K562 (cell line): ENCODE data around the gene PSMC2. TPM values are rescaled to one million over a fixed set of nuclear protein-coding genes. Genes with fewer than 3 reads are reported as not detected.

Experiments
- ATAC-seq: fragments of 200-7000 bp; cut with Tn5 transposase; 3 replicates; pipeline ENCODE4 v1.9.1; 2020; ENCODE audit warnings: moderate library complexity
- BruUV-seq: library from RNA; stranded (reverse); fragments of 400-500 nt; replicated peaks from 2 replicates; lab custom pipeline; 2021; lab: Mats Ljungman, UMichigan
- CTCF ChIA-PET: fragments of 300-600 bp; formaldehyde crosslinking; extraction: SDS; loops from one replicate; lab custom pipeline; 2021; ENCODE audit warnings: low intra/inter-chr PET ratio; lab: Yijun Ruan, JAX
- POLR2A ChIA-PET: fragments of 300-600, 350-650 bp; sonication (Branson Sonifier 250); formaldehyde crosslinking; extraction: SDS; loops from one replicate; lab custom pipeline; 2021; ENCODE audit warnings: antibody characterized with exemption, inconsistent platforms; lab: Yijun Ruan, JAX
- DNase-seq, 4 experiments: peaks; one replicate each; pipeline versions ENCODE4 v3.0.0 to v3.0.0-alpha.2; 2011 to 2018; ENCODE audit warnings: low spot score in 3 of 4, mixed read lengths in 3 of 4; ENCODE audit errors: extremely low read depth in 1 of 4
- FAIRE-seq: peaks from 2 replicates; lab custom pipeline; 2011; peaks lifted over from hg19 to GRCh38; lab: Jason Lieb, UNC
- H2AFZ ChIP-seq: 2 replicates; pipeline ENCODE4 v1.6.0; 2011; ENCODE audit warnings: low read depth, low read length, control low read depth, inconsistent platforms
- H3K27ac ChIP-seq: fragments of 200-600 bp; 3 replicates; pipeline ENCODE4 v1.8.0; 2011; ENCODE audit warnings: low read depth, mild to moderate bottlenecking, control low read depth, inconsistent platforms, low read length, moderate library complexity, mixed read lengths; ENCODE audit errors: extremely low read depth
- H3K27me3 ChIP-seq, 2 experiments: fragments of 300-600 bp in 1 of 2; 2 replicates in 1 of 2; 3 replicates in 1 of 2; pipeline versions ENCODE4 v1.6.0 to v1.8.0; 2011; ENCODE audit warnings: inconsistent platforms in 2 of 2, low read length in 2 of 2, mild to moderate bottlenecking in 1 of 2, mixed read lengths in 1 of 2, moderate library complexity in 1 of 2; ENCODE audit not compliant: control insufficient read depth in 2 of 2, insufficient read depth in 2 of 2
- H3K36me3 ChIP-seq: fragments of 300-600 bp; 3 replicates; pipeline ENCODE4 v1.8.0; 2011; ENCODE audit warnings: mild to moderate bottlenecking, low read length, inconsistent platforms; ENCODE audit not compliant: control insufficient read depth, insufficient read depth
- H3K4me1 ChIP-seq, 2 experiments: fragments of 200-600 bp in 1 of 2; replicated peaks in 1 of 2; 2 replicates in 1 of 2; 3 replicates in 1 of 2; pipeline versions ENCODE4 v1.5.1 to v1.8.0; 2011; ENCODE audit warnings: inconsistent platforms in 2 of 2, low read length in 2 of 2, mild to moderate bottlenecking in 1 of 2, mixed read lengths in 1 of 2, moderate library complexity in 1 of 2; ENCODE audit not compliant: control insufficient read depth in 2 of 2, insufficient read depth in 2 of 2
- H3K4me2 ChIP-seq: 2 replicates; pipeline ENCODE4 v1.6.1; 2011; ENCODE audit warnings: low read length, control low read depth, inconsistent platforms, mixed read lengths; ENCODE audit not compliant: insufficient read depth
- H3K4me3 ChIP-seq: fragments of 200-600 bp; sonication (generic), shearing (Covaris generic); 2 replicates; pipeline ENCODE4 v1.5.1; 2016; ENCODE audit warnings: control low read depth, inconsistent platforms
- H3K79me2 ChIP-seq: fragments of 200-600 bp; 3 replicates; pipeline ENCODE4 v1.8.0; 2011; ENCODE audit warnings: low read length, inconsistent platforms; ENCODE audit not compliant: control insufficient read depth, insufficient read depth
- H3K9ac ChIP-seq, 2 experiments: 2 replicates each; pipeline versions ENCODE4 v1.6.0 to v1.6.1; 2011; ENCODE audit warnings: low read depth in 2 of 2, low read length in 2 of 2, control low read depth in 1 of 2, inconsistent platforms in 1 of 2, mild to moderate bottlenecking in 1 of 2, mixed read lengths in 1 of 2; ENCODE audit not compliant: insufficient read depth in 1 of 2
- H3K9me1 ChIP-seq: one replicate; pipeline ENCODE4 v1.6.0; 2011; ENCODE audit warnings: inconsistent platforms, mild to moderate bottlenecking, low read length, moderate library complexity; ENCODE audit not compliant: control insufficient read depth, insufficient read depth
- H3K9me3 ChIP-seq: replicated peaks from 2 replicates; pipeline ENCODE4 v1.5.1; 2011; ENCODE audit warnings: low read depth, low read length, inconsistent platforms; ENCODE audit not compliant: control insufficient read depth, insufficient read depth
- H4K20me1 ChIP-seq: replicated peaks from 2 replicates; pipeline ENCODE4 v1.6.1; 2011; ENCODE audit warnings: low read length, inconsistent platforms, mixed read lengths; ENCODE audit not compliant: control insufficient read depth, insufficient read depth
- AFF1 ChIP-seq, 2 experiments: fragments of 450-650 bp; IDR thresholded peaks; 2 replicates each; pipeline ENCODE4 v1.6.1; 2018; ENCODE audit warnings: mild to moderate bottlenecking in 2 of 2, low read depth in 1 of 2; ENCODE audit not compliant: partially characterized antibody in 2 of 2
- MAFG ChIP-seq: fragments of 450-650 bp; conservative IDR thresholded peaks from 2 replicates; pipeline ENCODE4 v1.6.1; 2016; ENCODE audit warnings: missing genetic modification characterization, missing compliant biosample characterization
- MNT ChIP-seq, 2 experiments: fragments of 450-650 bp; conservative IDR thresholded peaks; 2 replicates each; pipeline ENCODE4 v1.6.1; 2017; ENCODE audit warnings: mild to moderate bottlenecking in 2 of 2, moderate library complexity in 2 of 2
- NCOA1 ChIP-seq: fragments of 450-650 bp; IDR thresholded peaks from 2 replicates; pipeline ENCODE4 v1.6.1; 2016; ENCODE audit warnings: low read depth
- SMAD3 ChIP-seq: fragments of 450-650 bp; formaldehyde crosslinking; conservative IDR thresholded peaks from 2 replicates; pipeline ENCODE4 v1.4.0; 2020; ENCODE audit warnings: mild to moderate bottlenecking
- ZBTB11 ChIP-seq, 3 experiments: fragments of 200-800 bp in 1 of 3; fragments of 250-450 bp in 1 of 3; fragments of 450-650 bp in 1 of 3; sonication (Bioruptor Pico) in 1 of 3; sonication (Bioruptor generic) in 1 of 3; formaldehyde crosslinking in 1 of 3; IDR thresholded peaks; 2 replicates each; pipeline versions ENCODE4 v1.6.1 to v1.8.0; 2016 to 2022; ENCODE audit warnings: mild to moderate bottlenecking in 2 of 3, missing genetic modification characterization in 2 of 3, missing compliant biosample characterization in 1 of 3, moderate library complexity in 1 of 3
- ZNF316 ChIP-seq: fragments of 450-650 bp; IDR thresholded peaks from 2 replicates; pipeline ENCODE4 v1.6.1; 2016
- ZNF395 ChIP-seq: fragments of 200-800 bp; sonication (Bioruptor generic); IDR thresholded peaks from 2 replicates; pipeline ENCODE4 v1.6.1; 2017; ENCODE audit warnings: missing genetic modification characterization, missing compliant biosample characterization
- WGBS: fragments of 100-300 bp; shearing (Covaris generic); methylation state at CpG from one replicate; pipeline ENCODE4 v1.1.6; 2016; ENCODE audit warnings: low coverage, mixed read lengths; ENCODE audit not compliant: insufficient coverage; ENCODE audit errors: missing lambda C conversion rate; 5-methylcytosine and 5-hydroxymethylcytosine counted together
- in situ Hi-C: fragments of 300-500 bp; cut with MboI; formaldehyde crosslinking; loops from 4 replicates; pipeline ENCODE4 v1.15.0; 2018; ENCODE audit warnings: inconsistent platforms, mixed read lengths
- intact Hi-C: fragments of 100-400 bp; cut with micrococcal nuclease; formaldehyde crosslinking; loops from 2 replicates; pipeline ENCODE4 v1.14.2; 2022
- polyA plus RNA-seq, 8 experiments: library from polyadenylated mRNA; depleted of rRNA in 4 of 8; stranded (reverse) in 5 of 8; unstranded in 3 of 8; fragments of >200 nt; fragmentation: Nextera tagmentation in 2 of 8; fragmentation: Illumina TruSeq in 1 of 8; extraction: Ambion mirVana in 2 of 8; extraction: Trizol in 1 of 8; gene quantifications; 2 replicates each; pipeline versions ENCODE4 v1.2.1 to v1.2.3, GENCODE V29; 2011 to 2014; ENCODE audit warnings: inconsistent platforms in 1 of 8, missing spikeins in 1 of 8
- total RNA-seq, 7 experiments: library from RNA; depleted of rRNA in 6 of 7; stranded (reverse); fragments of >200 nt in 6 of 7; fragmentation: Illumina TruSeq in 2 of 7; extraction: Trizol in 2 of 7; gene quantifications; 2 replicates each; pipeline versions ENCODE4 v1.2.1 to v1.2.3, GENCODE V29; 2011 to 2021; ENCODE audit warnings: low replicate concordance in 1 of 7

The PSMC2 gene
- total and polyA plus RNA-seq, 9 of the 15 experiments (the other 6 are each of a cell fraction or from before 2014, with no cell fraction given), result 316 to 1,105 (median 511) TPM

GRCh38 chr7:103343758-103344452 is 3.5 kb upstream of the PSMC2 start:
- Histone ChIP-seq H3K27me3 (no peaks in the 10 kb centered on the region), H3K4me2 (peak overlapping the region; percentile 92), H3K36me3 (peaks cover 35% of the 10 kb centered on the region), H3K79me2 (peaks cover 85% of the 10 kb centered on the region), H3K27ac (peak overlapping the region; percentile 93), H2AFZ (peak overlapping the region; percentile 93), H3K4me1 (peaks cover 3 to 9% of the 10 kb centered on the region in 2 experiments; a peak in 3 of 5 replicates), H3K9me1 (no peaks in the 10 kb centered on the region), H3K4me3 (peak overlapping the region; percentile 82), H3K9ac (peak overlapping the region; percentile 96 to 97), H4K20me1 (no peaks in the 10 kb centered on the region; the same call in 1 of the 2 replicates), H3K9me3 (no peaks in the 10 kb centered on the region)
- TSS peak; percentile 52 for BruUV-seq
- in situ Hi-C loops, result no loop called here
- peak in 2 of 4 experiments; percentile 55 to 60 for DNase-seq
- intact Hi-C loops, result loop anchor here (2.0 kb wide), 1 partner anchor 63 kb away; no protein-coding TSS in a partner anchor
- POLR2A ChIA-PET, result interaction anchor here (0.7 to 1.6 kb wide), 8 partner anchors 13 to 203 kb away, joined by 3 to 4 read pairs (median 3); no protein-coding TSS in a partner anchor
- under 1% methylated on average over 26 of the region's 26 CpGs for WGBS
- CTCF ChIA-PET, result interaction anchor here (0.7 kb wide), 1 partner anchor 62 kb away, joined by 3 read pairs; no protein-coding TSS in a partner anchor
- peak; percentile 35 for ATAC-seq
- FAIRE-seq, result no peak
- TF ChIP-seq MNT (conservative IDR thresholded peaks at IDR 0.05), result peak; percentile 20 to 39
- 0 out of 2 replicates have a peak, but pooled peaks have one; percentile 17 for TF ChIP-seq SMAD3 (CRISPR knock-in tag)
- peak in 1 of 2 experiments; percentile 25 for TF ChIP-seq AFF1 (IDR thresholded peaks at IDR 0.05; ENCODE audit: low read depth in 1 of 2, partially characterized antibody in 2 of 2)
- TF ChIP-seq ZBTB11 (CRISPR knock-in tag; IDR thresholded peaks at IDR 0.05), result peak in 2 of 3 experiments; percentile 38 to 79; a peak in 1 of 6 replicates
- no peak for TF ChIP-seq NCOA1
- TF ChIP-seq MAFG, result peak; percentile 35; the same call in 1 of the 2 replicates
- TF ChIP-seq ZNF316, result peak; percentile 67
- TF ChIP-seq ZNF395 (CRISPR knock-in tag), result 0 out of 2 replicates have a peak, but pooled peaks have one; percentile 68
